GM12873 (cell line): Measurements from ENCODE around the gene ZNF200.
A peak's percentile ranks its signal among the peaks of the same experiment; 100 is the strongest.

Source experiments
- CTCF ChIP-seq: IDR thresholded peaks from 2 replicates; pipeline ENCODE4 v1.5.1; 2012; ENCODE audit warnings: low read depth, mild to moderate bottlenecking, moderate library complexity, low read length, control low read depth; ENCODE audit not compliant: insufficient read depth; ENCODE audit errors: missing control alignments

Gene ZNF200

GRCh38 chr16:3186946-3187690, 47.8 kb downstream of the ZNF200 start:
- no peak for TF ChIP-seq CTCF

GRCh38 chr16:3183445-3184139, 51.4 kb downstream of the ZNF200 start:
- no peak for TF ChIP-seq CTCF

- peak; percentile 35 for TF ChIP-seq CTCF
Measured at GRCh38 chr16:3182608-3183444, 52.1 kb downstream of the ZNF200 start.

- TF ChIP-seq CTCF: no peak
Measured at GRCh38 chr16:3180445-3180878, 54.5 kb downstream of the ZNF200 start.

GRCh38 chr16:3179651-3180050, 55.3 kb downstream of the ZNF200 start:
- no peak for TF ChIP-seq CTCF

- no peak for TF ChIP-seq CTCF
Measured at GRCh38 chr16:3175157-3176093, 59.5 kb downstream of the ZNF200 start.
